B cell (primary cell): ENCODE results near the gene DKK3. TPM values are rescaled to one million over a fixed set of nuclear protein-coding genes. Genes with fewer than 3 reads are reported as not detected.

ENCODE experiments used
- ATAC-seq: fragments of 200-7000 bp; cut with Tn5 transposase; one replicate; pipeline ENCODE4 v1.10.0; 2021; ENCODE audit warnings: low read depth, mild to moderate bottlenecking, moderate number of reproducible peaks, moderate library complexity
- CTCF ChIA-PET: fragments of 350-600 bp; sonication (Branson Sonifier 250); formaldehyde crosslinking; loops from one replicate; lab custom pipeline; 2021; ENCODE audit warnings: antibody characterized with exemption, inconsistent platforms; lab: Charles Lee
- POLR2A ChIA-PET: fragments of 350-600 bp; sonication (Branson Sonifier 250); formaldehyde crosslinking; loops from one replicate; lab custom pipeline; 2021; ENCODE audit warnings: antibody characterized with exemption; lab: Charles Lee
- DNase-seq: peaks from one replicate; pipeline ENCODE4 v3.0.0; 2013
- H2AFZ ChIP-seq: 2 replicates; pipeline ENCODE4 v1.6.1; 2012; ENCODE audit warnings: mild to moderate bottlenecking, low read depth, low read length; ENCODE audit not compliant: insufficient read depth, poor library complexity, severe bottlenecking
- H3K27ac ChIP-seq, 2 donors: 1 replicate in 1 of 2; 2 replicates in 1 of 2; pipeline ENCODE4 v1.5.1; 2012 to 2013; ENCODE audit warnings: low read length in 2 of 2, mild to moderate bottlenecking in 2 of 2, moderate library complexity in 1 of 2
- H3K27me3 ChIP-seq, 4 experiments: fragments of 200-600 bp in 1 of 4; sonication (generic) in 1 of 4; replicated peaks in 1 of 4; 1 replicate in 2 of 4; 2 replicates in 2 of 4; pipeline versions ENCODE4 v1.6.1 to v1.7.0; 2013 to 2016; ENCODE audit warnings: low read length in 3 of 4, mild to moderate bottlenecking in 2 of 4, mixed read lengths in 1 of 4, moderate library complexity in 1 of 4; ENCODE audit not compliant: insufficient read depth in 4 of 4, control insufficient read depth in 3 of 4; ENCODE audit errors: control extremely low read depth in 1 of 4
- H3K36me3 ChIP-seq, 2 experiments: replicated peaks in 1 of 2; 1 replicate in 1 of 2; 2 replicates in 1 of 2; pipeline versions ENCODE4 v1.6.1 to v1.7.1; 2013; ENCODE audit warnings: low read length in 1 of 2; ENCODE audit not compliant: insufficient read depth in 2 of 2, control insufficient read depth in 1 of 2; ENCODE audit errors: control extremely low read depth in 1 of 2, extremely low read depth in 1 of 2
- H3K4me1 ChIP-seq, 2 donors: fragments of 200-600 bp in 1 of 2; sonication (generic) in 1 of 2; 1 replicate in 1 of 2; 2 replicates in 1 of 2; pipeline versions ENCODE4 v1.5.1 to v1.6.1; 2013 to 2017; ENCODE audit warnings: low read length in 2 of 2; ENCODE audit not compliant: control insufficient read depth in 2 of 2, insufficient read depth in 2 of 2
- H3K4me2 ChIP-seq: replicated peaks from 2 replicates; pipeline ENCODE3; 2012; ENCODE audit warnings: mild to moderate bottlenecking, low read depth, low read length; ENCODE audit not compliant: poor library complexity, severe bottlenecking
- H3K4me3 ChIP-seq, 5 experiments: fragments of 200-600 bp in 1 of 5; sonication (generic) in 1 of 5; 1 replicate in 3 of 5; 2 replicates in 2 of 5; pipeline versions ENCODE4 v1.5.1 to v1.7.0; 2011 to 2016; ENCODE audit warnings: low read length in 4 of 5, mild to moderate bottlenecking in 4 of 5, low read depth in 2 of 5, control low read depth in 1 of 5, moderate library complexity in 1 of 5; ENCODE audit not compliant: insufficient read depth in 1 of 5; ENCODE audit errors: control extremely low read depth in 1 of 5, extremely low read depth in 1 of 5
- H3K79me2 ChIP-seq: fragments of 200-600 bp; sonication (generic); one replicate; pipeline ENCODE4 v1.6.0; 2016; ENCODE audit warnings: low read length; ENCODE audit not compliant: control insufficient read depth, insufficient read depth
- H3K9ac ChIP-seq: fragments of 200-600 bp; sonication (generic); 2 replicates; pipeline ENCODE4 v1.6.1; 2017; ENCODE audit warnings: mild to moderate bottlenecking, low read length, moderate library complexity
- H3K9me3 ChIP-seq, 3 donors: one replicate each; pipeline versions ENCODE4 v1.6.1 to v1.7.1; 2013; ENCODE audit warnings: low read length in 2 of 3; ENCODE audit not compliant: control insufficient read depth in 2 of 3, insufficient read depth in 1 of 3; ENCODE audit errors: control extremely low read depth in 1 of 3
- H4K20me1 ChIP-seq: 2 replicates; pipeline ENCODE4 v1.6.0; 2012; ENCODE audit warnings: mild to moderate bottlenecking, low read length; ENCODE audit not compliant: insufficient read depth, control insufficient read depth, poor library complexity, severe bottlenecking
- H3K27ac Mint-ChIP-seq: one replicate; pipeline ENCODE4 v1.8.0; 2021; ENCODE audit warnings: mixed read lengths
- H3K27me3 Mint-ChIP-seq: one replicate; pipeline ENCODE4 v1.8.0; 2021; ENCODE audit warnings: mixed read lengths
- H3K4me1 Mint-ChIP-seq: one replicate; pipeline ENCODE4 v1.8.0; 2021; ENCODE audit warnings: mixed read lengths
- H3K4me3 Mint-ChIP-seq: one replicate; pipeline ENCODE4 v1.8.0; 2021; ENCODE audit warnings: mixed read lengths
- H3K9me3 Mint-ChIP-seq: one replicate; pipeline ENCODE4 v1.8.0; 2022; ENCODE audit warnings: mixed read lengths; ENCODE audit not compliant: insufficient read depth
- EZH2 ChIP-seq: IDR thresholded peaks from 2 replicates; pipeline ENCODE4 v1.6.1; 2012; ENCODE audit warnings: borderline replicate concordance, low read depth, mild to moderate bottlenecking, moderate library complexity, low read length; ENCODE audit not compliant: insufficient read depth, poor library complexity, severe bottlenecking
- WGBS: methylation state at CpG from one replicate; pipeline ENCODE4 v1.1.5; 2013; ENCODE audit warnings: missing lambda C conversion rate; ENCODE audit not compliant: insufficient coverage; 5-methylcytosine and 5-hydroxymethylcytosine counted together
- intact Hi-C: fragments of 100-400 bp; cut with micrococcal nuclease; formaldehyde crosslinking; loops from one replicate; pipeline ENCODE4 v1.10.0; 2022
- polyA plus RNA-seq: library from polyadenylated mRNA; depleted of rRNA; stranded (reverse); fragments of >200 nt; gene quantifications from 2 replicates; pipeline ENCODE4 v1.2.3, GENCODE V29; 2012
- total RNA-seq, 2 donors: library from RNA; stranded (reverse); fragments of 120-200 nt in 1 of 2; gene quantifications; 1 replicate in 1 of 2; 2 replicates in 1 of 2; pipeline versions ENCODE4 v1.2.3 to v1.2.4, GENCODE V29; 2013 to 2022
- TF ChIP-seq, protein P1 (sequence below): fragments of 200-600 bp; IDR thresholded peaks from one replicate; pipeline ENCODE4 v1.8.0; 2022; ENCODE audit warnings: antibody characterized with exemption, mild to moderate bottlenecking

Gene DKK3
- total and polyA plus RNA-seq, 2 donors (not counting 1 experiment from before 2014, with no cell fraction given), result 0.33 TPM; not detected in 1

GRCh38 chr11:12048936-12049790 lies 40.7 kb upstream of the DKK3 start:
- intact Hi-C loops, result loop anchor here (5.0 kb wide), 1 partner anchor 1022 kb away; no protein-coding TSS in a partner anchor
- no peak for TF ChIP-seq EZH2
- TF ChIP-seq, protein P1, sequence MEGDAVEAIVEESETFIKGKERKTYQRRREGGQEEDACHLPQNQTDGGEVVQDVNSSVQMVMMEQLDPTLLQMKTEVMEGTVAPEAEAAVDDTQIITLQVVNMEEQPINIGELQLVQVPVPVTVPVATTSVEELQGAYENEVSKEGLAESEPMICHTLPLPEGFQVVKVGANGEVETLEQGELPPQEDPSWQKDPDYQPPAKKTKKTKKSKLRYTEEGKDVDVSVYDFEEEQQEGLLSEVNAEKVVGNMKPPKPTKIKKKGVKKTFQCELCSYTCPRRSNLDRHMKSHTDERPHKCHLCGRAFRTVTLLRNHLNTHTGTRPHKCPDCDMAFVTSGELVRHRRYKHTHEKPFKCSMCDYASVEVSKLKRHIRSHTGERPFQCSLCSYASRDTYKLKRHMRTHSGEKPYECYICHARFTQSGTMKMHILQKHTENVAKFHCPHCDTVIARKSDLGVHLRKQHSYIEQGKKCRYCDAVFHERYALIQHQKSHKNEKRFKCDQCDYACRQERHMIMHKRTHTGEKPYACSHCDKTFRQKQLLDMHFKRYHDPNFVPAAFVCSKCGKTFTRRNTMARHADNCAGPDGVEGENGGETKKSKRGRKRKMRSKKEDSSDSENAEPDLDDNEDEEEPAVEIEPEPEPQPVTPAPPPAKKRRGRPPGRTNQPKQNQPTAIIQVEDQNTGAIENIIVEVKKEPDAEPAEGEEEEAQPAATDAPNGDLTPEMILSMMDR, result no peak
- Mint-ChIP-seq H3K4me1 (no peaks in the 10 kb centered on the region), H3K27ac (no peak overlapping the region), H3K9me3 (no peaks in the 10 kb centered on the region), H3K4me3 (no peak overlapping the region), H3K27me3 (peaks cover 9% of the 10 kb centered on the region)
- Histone ChIP-seq H3K4me3 (no peak overlapping the region), H3K36me3 (no peaks in the 10 kb centered on the region), H2AFZ (no peak overlapping the region), H3K27ac (no peak overlapping the region), H3K4me1 (no peaks in the 10 kb centered on the region), H3K79me2 (no peaks in the 10 kb centered on the region), H4K20me1 (no peaks in the 10 kb centered on the region), H3K4me2 (no peak overlapping the region), H3K27me3 (no peaks in the 10 kb centered on the region), H3K9me3 (no peaks in the 10 kb centered on the region), H3K9ac (no peak overlapping the region)
- WGBS, result 90% methylated on average over 18 of the region's 18 CpGs
- POLR2A ChIA-PET, result no interaction called here
- DNase-seq (no peak), ATAC-seq (no peak)
- CTCF ChIA-PET, result interaction anchor here (0.8 to 6.5 kb wide), 2 partner anchors 103 to 187 kb away, joined by 3 to 84 read pairs; no protein-coding TSS in a partner anchor
